ENCODE measurements around the gene CALCOCO1. TPM values are rescaled to one million over a fixed set of nuclear protein-coding genes. Genes with fewer than 3 reads are reported as not detected.

CALCOCO1 gene
- total RNA-seq, 1 donor from 2014 or later: 86.9 TPM

DNA sequence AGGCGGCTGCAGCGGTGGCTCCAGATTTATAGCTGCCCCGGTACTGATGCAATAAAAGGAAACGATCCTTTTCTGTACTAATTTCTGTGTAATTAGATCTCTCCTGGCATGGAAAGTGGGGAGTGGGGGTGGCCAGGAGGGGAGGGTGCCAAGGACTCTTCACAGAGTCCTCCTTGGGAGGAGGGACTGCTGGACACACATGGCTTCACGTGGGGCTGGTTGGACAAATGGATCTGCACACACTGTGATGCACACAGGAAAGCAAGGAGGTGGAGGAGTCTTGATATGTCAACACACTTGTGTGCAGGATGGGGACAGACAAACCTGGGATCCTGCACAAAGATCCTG, 27.6 kb downstream of the CALCOCO1 start:
- no peak overlapping the region for H3K4me3 Mint-ChIP-seq (ENCODE audit: unreplicated experiment)
- H3K4me1 Mint-ChIP-seq (ENCODE audit: low read depth): peaks cover 20% of the 10 kb centered on the region
- TF ChIP-seq, protein P1, sequence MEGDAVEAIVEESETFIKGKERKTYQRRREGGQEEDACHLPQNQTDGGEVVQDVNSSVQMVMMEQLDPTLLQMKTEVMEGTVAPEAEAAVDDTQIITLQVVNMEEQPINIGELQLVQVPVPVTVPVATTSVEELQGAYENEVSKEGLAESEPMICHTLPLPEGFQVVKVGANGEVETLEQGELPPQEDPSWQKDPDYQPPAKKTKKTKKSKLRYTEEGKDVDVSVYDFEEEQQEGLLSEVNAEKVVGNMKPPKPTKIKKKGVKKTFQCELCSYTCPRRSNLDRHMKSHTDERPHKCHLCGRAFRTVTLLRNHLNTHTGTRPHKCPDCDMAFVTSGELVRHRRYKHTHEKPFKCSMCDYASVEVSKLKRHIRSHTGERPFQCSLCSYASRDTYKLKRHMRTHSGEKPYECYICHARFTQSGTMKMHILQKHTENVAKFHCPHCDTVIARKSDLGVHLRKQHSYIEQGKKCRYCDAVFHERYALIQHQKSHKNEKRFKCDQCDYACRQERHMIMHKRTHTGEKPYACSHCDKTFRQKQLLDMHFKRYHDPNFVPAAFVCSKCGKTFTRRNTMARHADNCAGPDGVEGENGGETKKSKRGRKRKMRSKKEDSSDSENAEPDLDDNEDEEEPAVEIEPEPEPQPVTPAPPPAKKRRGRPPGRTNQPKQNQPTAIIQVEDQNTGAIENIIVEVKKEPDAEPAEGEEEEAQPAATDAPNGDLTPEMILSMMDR (IDR thresholded peaks at IDR 0.05): no peak
- H3K36me3 Mint-ChIP-seq (ENCODE audit: low read depth): no peaks in the 10 kb centered on the region
- no peaks in the 10 kb centered on the region for H3K9me3 Mint-ChIP-seq (ENCODE audit: low read depth)
- DNase-seq (ENCODE audit: low spot score): no peak
- peaks cover 70% of the 10 kb centered on the region for H3K27me3 Mint-ChIP-seq (ENCODE audit: low read depth)
- no peak overlapping the region for H3K27ac Mint-ChIP-seq (ENCODE audit: unreplicated experiment)

DNA sequence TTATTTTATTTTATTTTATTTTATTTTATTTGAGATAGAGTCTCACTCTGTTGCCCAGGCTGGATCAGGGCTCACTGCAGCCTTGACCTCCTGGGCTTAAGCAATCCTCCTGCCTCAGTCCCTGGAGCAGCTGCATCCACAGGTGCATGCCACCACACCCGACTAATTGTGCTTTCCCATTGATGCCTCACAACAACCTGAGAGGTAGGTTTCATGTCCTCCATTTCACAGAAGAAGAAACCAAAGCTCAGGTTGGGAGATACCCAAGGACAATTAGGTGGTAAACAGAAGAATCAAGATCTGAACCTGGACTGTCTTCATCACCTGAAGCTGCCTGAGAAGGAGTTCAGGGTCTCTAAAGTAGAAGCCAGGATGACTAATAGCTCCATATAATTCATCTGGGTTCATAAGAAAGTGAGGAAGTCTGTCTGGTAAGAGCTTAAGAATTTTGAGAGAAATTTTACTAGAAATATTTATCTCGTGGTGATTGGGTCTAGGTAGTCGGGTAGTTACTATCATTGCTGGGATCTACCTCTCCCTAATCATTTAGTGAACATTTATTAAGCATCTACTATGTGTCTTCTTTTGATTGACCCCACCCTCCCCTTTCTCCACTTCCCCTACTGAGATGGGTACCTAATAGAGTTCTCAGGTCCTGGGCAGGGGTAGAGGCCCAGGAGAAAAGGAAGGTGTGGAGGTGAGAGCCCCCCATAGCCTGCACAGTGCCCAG, 28.1 kb downstream of the CALCOCO1 start:
- H3K27ac Mint-ChIP-seq (ENCODE audit: unreplicated experiment): no peak overlapping the region
- peaks cover 71% of the 10 kb centered on the region for H3K27me3 Mint-ChIP-seq (ENCODE audit: low read depth)
- H3K36me3 Mint-ChIP-seq (ENCODE audit: low read depth): no peaks in the 10 kb centered on the region
- DNase-seq (ENCODE audit: low spot score): no peak
- H3K4me1 Mint-ChIP-seq (ENCODE audit: low read depth): peaks cover 20% of the 10 kb centered on the region
- no peaks in the 10 kb centered on the region for H3K9me3 Mint-ChIP-seq (ENCODE audit: low read depth)
- H3K4me3 Mint-ChIP-seq (ENCODE audit: unreplicated experiment): no peak overlapping the region
- TF ChIP-seq, protein P1 (IDR thresholded peaks at IDR 0.05): no peak

DNA sequence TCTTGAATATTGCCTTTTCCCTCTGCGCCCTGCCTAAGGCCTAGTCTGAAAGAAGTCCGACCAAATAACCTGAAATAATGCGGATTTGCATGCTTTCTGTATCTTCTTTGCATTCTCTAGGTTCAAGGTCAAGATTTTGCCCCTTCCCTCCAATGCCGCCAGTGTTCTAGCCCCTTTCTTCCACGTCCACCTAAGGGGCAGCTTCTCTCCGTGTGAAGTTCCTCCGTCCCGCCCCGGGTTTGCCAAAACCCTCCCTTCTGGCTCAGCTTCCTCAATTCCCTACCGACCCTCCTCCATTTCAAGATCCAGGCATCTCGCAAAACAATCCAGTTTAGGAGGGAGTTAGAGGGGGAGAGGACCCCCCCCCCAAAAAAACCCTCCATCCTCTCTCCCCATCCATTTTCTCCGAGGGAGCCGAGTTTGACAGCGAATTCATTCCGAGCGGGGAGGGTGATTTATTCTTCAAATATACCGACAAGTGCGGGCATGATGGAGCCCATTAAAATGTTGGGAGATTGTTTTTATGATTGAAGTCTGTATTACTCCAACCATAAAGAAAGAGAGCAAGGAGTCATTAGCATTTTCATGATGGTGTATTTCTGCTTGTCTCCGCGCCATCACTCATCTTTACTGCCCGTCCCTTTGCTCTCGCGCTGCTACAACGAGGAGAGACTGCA, 30.5 kb downstream of the CALCOCO1 start:
- no peak overlapping the region for H3K27ac Mint-ChIP-seq (ENCODE audit: unreplicated experiment)
- peaks cover 20% of the 10 kb centered on the region for H3K4me1 Mint-ChIP-seq (ENCODE audit: low read depth)
- H3K4me3 Mint-ChIP-seq (ENCODE audit: unreplicated experiment): peak overlapping the region; percentile 33
- TF ChIP-seq, protein P1 (IDR thresholded peaks at IDR 0.05): no peak
- DNase-seq (ENCODE audit: low spot score): no peak
- H3K27me3 Mint-ChIP-seq (ENCODE audit: low read depth): peaks cover 59% of the 10 kb centered on the region
- no peaks in the 10 kb centered on the region for H3K9me3 Mint-ChIP-seq (ENCODE audit: low read depth)
- H3K36me3 Mint-ChIP-seq (ENCODE audit: low read depth): no peaks in the 10 kb centered on the region

DNA sequence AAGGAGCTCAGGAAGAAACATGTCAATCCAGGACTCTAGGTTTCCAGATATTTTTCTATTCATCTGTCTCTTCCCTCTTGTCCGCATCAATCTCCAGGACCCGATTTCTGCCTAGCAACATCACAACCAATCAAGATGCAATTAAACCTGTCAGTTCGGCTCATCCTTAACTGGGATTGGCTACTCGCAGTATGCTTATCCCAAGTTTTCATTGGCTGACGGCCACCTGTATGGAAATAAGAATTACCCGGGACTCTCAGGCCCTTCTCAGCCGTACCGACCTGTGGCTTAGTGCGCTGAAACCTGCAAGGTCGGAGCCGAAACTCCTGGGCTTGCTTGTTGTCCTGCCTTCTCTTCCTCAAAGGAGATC, 31.0 kb downstream of the CALCOCO1 start:
- H3K9me3 Mint-ChIP-seq (ENCODE audit: low read depth): no peaks in the 10 kb centered on the region
- no peak overlapping the region for H3K27ac Mint-ChIP-seq (ENCODE audit: unreplicated experiment)
- peaks cover 20% of the 10 kb centered on the region for H3K4me1 Mint-ChIP-seq (ENCODE audit: low read depth)
- peaks cover 55% of the 10 kb centered on the region for H3K27me3 Mint-ChIP-seq (ENCODE audit: low read depth)
- TF ChIP-seq, protein P1 (IDR thresholded peaks at IDR 0.05): no peak
- DNase-seq (ENCODE audit: low spot score): no peak
- H3K4me3 Mint-ChIP-seq (ENCODE audit: unreplicated experiment): peak overlapping the region; percentile 33
- H3K36me3 Mint-ChIP-seq (ENCODE audit: low read depth): no peaks in the 10 kb centered on the region

DNA sequence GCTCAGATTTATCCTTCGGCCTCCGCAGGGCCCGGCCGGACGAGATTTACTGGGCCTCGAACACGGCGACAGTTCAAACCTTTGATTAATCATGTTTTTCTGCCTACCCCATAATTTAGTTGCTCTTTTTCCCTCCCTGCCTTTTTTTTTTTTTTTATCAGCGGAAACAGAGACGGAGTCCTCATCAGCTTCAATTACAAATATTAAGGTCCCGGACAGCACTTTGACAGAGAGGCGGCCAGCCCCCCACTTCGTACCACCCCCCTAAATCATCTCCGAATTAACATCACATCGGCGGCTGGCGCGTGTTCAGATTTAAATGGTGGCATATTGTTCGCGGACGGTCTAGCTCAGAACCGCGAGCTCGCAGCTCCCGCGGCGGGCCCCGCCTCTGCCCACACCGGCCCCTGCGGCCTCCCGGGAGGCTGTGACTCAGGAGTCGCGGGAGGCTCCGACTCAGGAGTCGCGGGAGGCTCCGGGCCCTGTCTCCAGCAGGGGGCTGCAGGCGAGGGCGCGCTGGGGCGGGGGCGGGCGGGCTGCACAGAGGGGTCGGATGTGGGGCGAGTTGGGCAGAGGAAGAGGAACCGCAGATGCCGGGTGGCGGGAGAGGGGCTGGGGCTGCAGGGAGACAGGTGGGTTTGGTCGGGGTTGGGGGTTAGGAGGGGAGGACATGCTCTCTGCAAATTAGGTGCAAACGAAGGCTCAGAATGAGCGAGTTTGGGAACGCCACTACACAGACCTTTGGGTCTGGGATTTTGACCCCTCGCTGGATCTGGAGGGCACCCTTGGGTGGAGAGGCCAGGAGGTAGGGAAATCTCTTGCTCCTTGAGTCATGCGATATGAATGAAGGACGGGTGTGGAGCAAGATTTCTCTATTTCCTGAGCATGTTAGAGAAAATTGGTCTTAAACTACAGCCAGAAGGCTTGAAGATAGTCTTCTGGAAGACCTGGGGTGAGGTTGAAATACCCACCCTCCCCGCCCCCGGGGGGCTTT, 31.8 kb downstream of the CALCOCO1 start:
- no peak for DNase-seq (ENCODE audit: low spot score)
- Mint-ChIP-seq H3K36me3 (ENCODE audit: low read depth) (no peaks in the 10 kb centered on the region), H3K27me3 (ENCODE audit: low read depth) (peaks cover 54% of the 10 kb centered on the region), H3K27ac (ENCODE audit: unreplicated experiment) (peak overlapping the region; percentile 45), H3K4me3 (ENCODE audit: unreplicated experiment) (peak overlapping the region; percentile 68), H3K4me1 (ENCODE audit: low read depth) (peaks cover 20% of the 10 kb centered on the region), H3K9me3 (ENCODE audit: low read depth) (no peaks in the 10 kb centered on the region)
- TF ChIP-seq, protein P1 (IDR thresholded peaks at IDR 0.05): peak; percentile 70

Measured in chondrocyte (in vitro differentiated cells).